GM18499 (cell line): Measurements from ENCODE around the gene WDR70.
"Not testable (repeated sequence)": the region's sequence is repeated elsewhere in the genome, so short reads cannot be mapped to it uniquely, and the experiment has no call there.

ENCODE experiments used
- ATAC-seq: cut with Tn5 transposase; IDR thresholded peaks from one replicate; pipeline ENCODE4 v1.9.1; 2021; ENCODE audit warnings: moderate number of reproducible peaks; ENCODE audit not compliant: insufficient read depth, unreplicated experiment

WDR70 gene

DNA sequence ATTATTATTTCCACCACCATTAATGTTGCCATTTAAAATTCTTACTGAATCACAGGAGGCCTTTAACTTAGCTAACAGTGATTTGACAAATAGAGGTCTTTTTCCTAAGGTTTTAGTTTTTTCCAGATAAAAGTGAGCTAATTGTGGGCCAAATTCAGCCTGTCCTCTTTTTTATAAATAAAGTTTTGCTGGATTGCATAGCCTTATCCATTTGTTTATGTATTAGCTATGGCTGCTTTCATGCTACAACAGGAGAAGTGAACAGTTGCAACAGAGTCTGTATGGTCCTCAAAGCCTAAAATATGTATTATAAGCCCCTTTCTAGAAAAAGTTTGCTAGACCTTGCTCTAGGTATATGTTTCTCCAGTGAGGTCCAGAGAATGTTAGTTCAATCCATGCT lies 288.3 kb downstream of the WDR70 start:
- ATAC-seq: no peak

- no peak for ATAC-seq
Observed at GRCh38 chr5:37667846-37668245, 288.7 kb downstream of the WDR70 start.

- ATAC-seq: no peak
Observed at GRCh38 chr5:37668524-37669047, 289.5 kb downstream of the WDR70 start.

DNA sequence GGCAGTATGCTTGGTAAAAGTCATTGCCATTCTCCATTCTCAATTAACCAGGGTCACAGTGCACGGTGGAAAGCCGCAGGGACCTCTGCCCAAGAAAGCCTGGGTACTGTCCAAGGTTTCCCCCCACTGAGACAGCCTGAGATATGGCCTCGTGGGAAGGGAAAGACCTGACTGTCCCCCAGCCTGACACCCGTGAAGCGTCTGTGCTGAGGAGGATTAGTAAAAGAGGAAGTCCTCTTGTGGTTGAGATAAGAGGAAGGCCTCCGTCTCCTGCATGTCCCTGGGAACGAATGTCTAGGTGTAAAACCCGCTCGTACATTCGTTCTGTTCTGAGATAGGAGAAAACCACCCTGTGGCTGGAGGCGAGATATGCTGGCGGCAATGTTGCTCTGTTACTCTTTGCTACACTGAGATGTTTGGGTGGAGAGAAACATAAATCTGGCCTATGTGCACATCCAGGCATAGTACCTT lies 293.0 kb downstream of the WDR70 start:
- ATAC-seq: peak; percentile 67

DNA sequence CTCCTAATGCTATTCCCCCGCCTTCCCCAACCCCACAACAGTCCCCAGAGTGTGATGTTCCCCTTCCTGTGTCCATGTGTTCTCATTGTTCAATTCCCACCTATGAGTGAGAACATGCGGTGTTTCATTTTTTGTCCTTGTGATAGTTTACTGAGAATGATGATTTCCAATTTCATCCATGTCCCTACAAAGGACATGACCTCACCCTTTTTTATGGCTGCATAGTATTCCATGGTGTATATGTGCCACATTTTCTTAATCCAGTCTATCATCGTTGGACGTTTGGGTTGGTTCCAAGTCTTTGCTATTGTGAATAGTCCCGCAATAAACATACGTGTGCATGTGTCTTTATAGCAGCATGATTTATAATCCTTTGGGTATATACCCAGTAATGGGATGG lies 295.2 kb downstream of the WDR70 start:
- not testable (repeated sequence) for ATAC-seq

GRCh38 chr5:37679326-37679725 lies 300.2 kb downstream of the WDR70 start:
- ATAC-seq: not testable (repeated sequence)

GRCh38 chr5:37679903-37680302 lies 300.8 kb downstream of the WDR70 start:
- not testable (repeated sequence) for ATAC-seq

GRCh38 chr5:37683072-37683471 lies 304.0 kb downstream of the WDR70 start:
- ATAC-seq: no peak

- no peak for ATAC-seq
Observed at GRCh38 chr5:37685211-37685610, 306.1 kb downstream of the WDR70 start.

DNA sequence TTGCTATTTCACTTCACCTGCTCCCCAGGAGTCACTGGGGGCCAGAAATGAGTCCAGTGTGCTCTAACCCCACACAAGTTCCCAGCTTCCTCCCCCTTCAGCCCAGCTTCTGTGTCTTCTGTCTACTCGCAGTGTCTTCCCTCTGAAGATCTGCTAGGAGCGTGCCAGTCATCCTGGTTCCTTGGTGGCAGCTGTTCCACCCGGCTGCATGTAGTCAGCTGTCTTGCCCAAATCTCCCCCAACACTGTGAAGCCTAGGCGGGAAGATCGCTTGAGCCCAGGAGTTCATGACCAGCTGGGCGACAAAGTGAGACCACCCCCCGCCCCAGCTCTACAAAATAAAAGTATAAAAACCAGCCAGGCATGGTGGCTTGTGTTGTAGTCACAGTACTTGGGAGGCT lies 306.7 kb downstream of the WDR70 start:
- no peak for ATAC-seq

DNA sequence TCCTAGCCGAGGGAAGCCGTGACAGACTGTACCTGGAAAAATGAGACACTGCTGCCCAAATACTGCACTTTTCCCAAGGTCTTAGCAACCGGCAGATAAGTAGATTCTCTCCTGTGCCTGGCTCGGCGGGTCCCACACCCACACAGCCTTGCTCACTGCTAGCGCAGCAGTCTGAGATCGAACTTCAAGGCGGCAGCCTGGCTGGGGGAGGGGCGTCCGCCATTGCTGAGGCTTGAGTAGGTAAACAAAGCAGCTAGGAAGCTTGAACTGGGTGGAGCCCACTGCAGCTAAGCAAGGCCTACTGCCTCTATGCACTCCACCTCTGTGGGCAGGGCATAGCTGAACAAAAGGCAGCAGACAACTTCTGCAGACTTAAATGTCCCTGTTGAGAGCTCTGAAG lies 309.8 kb downstream of the WDR70 start:
- not testable (repeated sequence) for ATAC-seq

GRCh38 chr5:37694333-37694732 lies 315.2 kb downstream of the WDR70 start:
- ATAC-seq: not testable (repeated sequence)

- no peak for ATAC-seq
Observed at GRCh38 chr5:37694867-37695266, 315.7 kb downstream of the WDR70 start.

DNA sequence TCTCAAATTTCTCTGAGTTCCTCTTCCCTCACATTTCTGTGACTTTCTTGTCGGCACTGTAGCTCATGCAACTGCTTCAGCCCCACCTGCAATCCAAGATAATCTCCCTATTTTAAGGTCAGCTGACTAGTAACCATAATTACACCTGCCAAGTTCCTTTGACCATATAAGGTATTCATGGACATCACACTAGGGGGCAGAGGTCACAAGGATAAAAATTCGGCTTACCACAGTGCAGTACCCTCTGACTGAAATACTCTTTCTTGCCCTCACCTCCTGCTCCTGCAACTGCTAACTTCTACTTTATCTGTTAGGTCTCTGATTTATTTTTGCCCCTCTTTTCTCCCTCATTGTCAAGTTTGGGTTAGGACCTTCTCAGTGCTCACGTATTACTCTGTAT lies 316.5 kb downstream of the WDR70 start:
- no peak for ATAC-seq

GRCh38 chr5:37696190-37697021 lies 317.3 kb downstream of the WDR70 start:
- ATAC-seq: no peak

GRCh38 chr5:37701868-37702267 lies 322.8 kb downstream of the WDR70 start:
- no peak for ATAC-seq

- ATAC-seq: no peak
Observed at GRCh38 chr5:37703841-37704241, 324.7 kb downstream of the WDR70 start.

GRCh38 chr5:37704406-37704805 lies 325.3 kb downstream of the WDR70 start:
- ATAC-seq: no peak

- no peak for ATAC-seq
Observed at GRCh38 chr5:37709020-37709419, 329.9 kb downstream of the WDR70 start.

GRCh38 chr5:37710965-37711364 lies 331.8 kb downstream of the WDR70 start:
- ATAC-seq: no peak

- ATAC-seq: no peak
Observed at GRCh38 chr5:37712750-37713149, 333.6 kb downstream of the WDR70 start.

DNA sequence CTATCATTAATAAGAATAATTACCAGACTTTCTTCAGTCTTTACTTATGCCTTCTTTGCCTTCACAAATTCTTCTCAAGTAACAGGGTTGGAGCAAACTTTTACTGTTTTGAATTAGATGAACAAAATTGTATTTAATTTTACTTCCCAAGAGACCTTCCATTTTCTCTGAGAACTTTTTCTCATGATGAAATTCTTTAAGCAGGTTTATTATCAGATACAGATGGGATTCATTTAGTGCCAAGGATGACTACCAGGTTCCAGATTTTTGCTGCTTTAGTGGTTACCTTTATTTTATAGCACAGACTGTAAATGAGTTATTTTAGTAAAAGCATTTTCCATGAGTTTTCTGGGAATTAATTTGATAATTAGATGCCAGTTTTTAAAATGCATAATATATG lies 335.6 kb downstream of the WDR70 start:
- ATAC-seq: no peak
